NCI-H1092 (cell line): ENCODE data around the gene SHQ1.
"Not testable (repeated sequence)": the region's sequence is repeated elsewhere in the genome, so short reads cannot be mapped to it uniquely, and the experiment has no call there.

ENCODE experiments used
- DNase-seq: peaks from one replicate; lab custom pipeline; 2025; lab: John Stamatoyannopoulos, UW

SHQ1 gene

DNA sequence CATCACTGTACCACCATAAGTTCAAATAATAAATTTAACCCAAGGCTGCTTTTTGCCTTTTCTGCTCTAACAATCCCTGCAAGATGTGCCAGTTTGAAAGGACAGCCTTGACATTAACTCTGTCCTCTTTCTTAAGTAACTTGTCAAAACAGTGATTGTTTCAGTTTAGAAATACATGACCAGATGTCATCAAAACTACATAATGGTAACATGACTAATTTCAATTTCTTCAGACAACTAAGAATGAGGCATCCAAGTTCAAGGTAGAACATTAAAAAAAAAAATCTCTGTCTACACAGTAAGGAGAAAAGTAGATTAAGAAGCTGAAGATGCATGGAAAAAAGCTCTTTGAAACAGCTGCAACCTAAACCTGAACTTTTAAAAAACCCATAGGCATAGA, 47.4 kb downstream of the SHQ1 start:
- DNase-seq = no peak

DNA sequence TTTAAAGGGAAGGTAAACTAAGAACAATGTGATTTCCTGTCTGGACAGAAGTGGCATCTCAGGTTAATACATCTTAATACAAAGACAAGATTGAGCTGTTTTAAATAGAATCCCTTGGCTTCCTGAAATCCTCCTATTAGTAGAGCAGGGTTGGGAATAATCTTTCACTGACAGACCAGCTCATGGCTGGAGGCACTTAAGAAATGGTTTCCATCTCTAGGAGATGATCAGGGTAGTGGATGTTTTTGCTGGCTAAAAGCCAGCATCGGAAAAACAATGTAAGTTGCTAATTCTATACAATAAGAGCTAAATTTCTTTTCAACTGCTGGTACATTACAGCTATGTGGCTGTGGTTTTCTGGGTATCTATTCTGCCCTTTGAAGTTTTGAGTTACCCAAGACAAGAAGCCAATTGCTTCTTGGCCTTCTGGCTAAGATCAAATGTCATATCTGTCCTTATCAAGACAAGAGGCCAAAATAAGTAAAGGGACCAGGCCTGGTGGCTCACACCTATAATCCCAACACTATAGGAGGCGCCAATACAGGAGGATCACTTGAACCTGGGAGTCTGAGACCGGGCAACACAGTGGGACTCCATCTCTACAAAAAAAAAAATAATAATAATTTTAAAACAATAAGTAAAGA, 49.6 kb downstream of the SHQ1 start:
- DNase-seq = no peak

DNA sequence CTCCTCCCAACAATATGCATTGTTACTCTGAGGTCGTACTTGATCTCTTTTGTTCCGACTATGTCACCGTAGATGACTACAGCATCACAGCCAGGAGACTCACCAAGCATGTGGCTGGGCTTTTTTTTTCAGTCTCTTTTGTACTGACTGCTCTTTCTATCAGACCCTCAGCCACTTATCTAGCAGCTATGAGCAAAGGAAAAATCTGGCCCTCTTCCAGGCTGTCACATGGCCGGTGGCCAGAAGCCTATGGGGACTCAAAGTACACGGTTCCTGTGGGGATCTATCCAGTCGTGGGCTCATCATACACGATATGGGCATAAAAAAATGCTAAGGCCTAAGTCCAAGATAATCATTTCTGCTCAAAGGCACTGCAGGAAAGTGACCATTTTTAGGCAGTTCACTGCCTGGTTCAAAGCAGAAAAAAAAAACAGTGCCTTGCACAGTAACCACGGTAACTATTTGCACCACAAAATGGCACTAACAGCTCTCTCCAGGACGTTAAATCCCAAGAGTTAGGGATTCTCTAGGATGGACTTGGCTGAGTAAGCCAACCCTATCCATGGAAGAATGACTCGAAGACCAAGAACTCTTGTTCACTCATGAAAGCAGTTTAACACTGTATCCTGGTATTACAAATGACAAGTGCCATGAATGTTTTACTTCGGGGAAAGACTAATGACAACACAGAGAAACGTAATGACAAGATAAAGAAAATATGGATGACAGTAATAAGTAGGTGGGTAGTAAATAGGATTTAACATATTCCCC, 50.3 kb downstream of the SHQ1 start:
- DNase-seq = peak; percentile 78

DNA sequence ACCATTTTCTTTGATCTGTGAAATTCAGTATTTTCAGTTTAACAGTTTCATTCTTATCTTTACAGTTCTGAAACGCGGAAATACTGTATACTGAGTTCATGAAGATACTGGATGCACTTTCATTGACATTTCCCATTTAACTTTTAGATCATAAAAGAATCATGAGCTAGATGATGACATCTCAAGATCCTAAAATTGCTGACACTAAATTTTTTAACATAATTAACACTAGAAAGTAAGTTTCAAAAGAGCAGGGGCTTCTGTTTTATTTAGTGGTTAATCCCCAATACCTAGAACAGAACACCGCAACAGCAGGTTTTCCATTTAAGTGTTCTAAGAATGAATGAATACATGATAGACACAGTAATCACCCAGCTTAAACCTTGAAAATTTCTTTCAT, 54.2 kb downstream of the SHQ1 start:
- DNase-seq = no peak

DNA sequence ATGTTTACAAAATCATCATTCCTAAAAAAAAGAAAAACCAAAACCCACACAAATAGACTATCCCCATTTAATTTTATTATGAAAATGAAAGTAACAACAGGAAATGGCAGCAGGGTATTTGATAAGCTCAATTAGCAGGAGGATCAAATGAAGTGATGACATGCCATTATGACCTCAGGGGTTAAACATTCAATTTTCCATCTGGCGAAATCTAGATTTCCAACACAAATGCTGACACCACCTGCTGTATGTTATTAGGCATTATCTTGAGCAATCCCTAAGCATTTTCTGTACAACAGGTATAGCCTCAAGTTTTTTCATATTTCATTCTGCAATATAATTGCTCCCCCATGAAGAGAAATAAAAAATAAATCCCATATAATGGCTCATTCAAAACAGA, 57.1 kb downstream of the SHQ1 start:
- no peak for DNase-seq

DNA sequence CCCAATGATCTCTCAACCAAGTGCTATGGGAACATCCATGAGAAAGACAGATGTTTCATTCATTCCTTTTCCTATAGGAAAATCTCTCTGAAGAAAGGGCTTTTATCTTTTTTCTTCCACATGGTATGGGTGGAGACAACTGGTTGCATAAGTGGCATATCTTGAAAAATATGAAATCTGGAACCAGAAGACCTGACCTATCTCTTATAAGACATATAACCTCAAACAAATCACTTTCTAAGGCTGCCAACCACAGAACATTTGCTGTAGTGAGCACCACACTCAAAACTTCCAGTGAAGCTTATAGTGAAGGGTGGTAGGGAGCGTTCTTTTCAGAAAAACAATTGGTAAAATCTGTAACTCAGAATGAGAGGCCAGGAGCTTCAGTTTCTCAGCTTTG, 58.5 kb downstream of the SHQ1 start:
- DNase-seq = no peak

DNA sequence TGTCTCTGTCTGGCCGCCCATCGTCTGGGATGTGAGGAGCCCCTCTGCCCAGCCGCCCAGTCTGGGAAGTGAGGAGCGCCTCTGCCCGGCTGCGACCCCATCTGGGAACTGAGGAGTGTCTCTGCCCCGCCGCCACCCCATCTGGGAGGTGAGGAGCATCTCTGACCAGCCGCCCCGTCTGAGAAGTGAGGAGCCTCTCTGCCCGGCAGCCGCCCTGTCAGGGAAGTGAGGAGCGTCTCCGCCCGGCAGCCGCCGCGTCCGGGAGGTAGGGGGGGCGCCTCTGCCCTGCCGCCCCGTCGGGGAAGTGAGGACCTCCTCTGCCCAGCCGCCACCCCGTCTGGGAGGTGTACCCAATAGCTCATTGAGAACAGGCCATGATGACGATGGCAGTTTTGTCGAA, 60.0 kb downstream of the SHQ1 start:
- not testable (repeated sequence) for DNase-seq

DNA sequence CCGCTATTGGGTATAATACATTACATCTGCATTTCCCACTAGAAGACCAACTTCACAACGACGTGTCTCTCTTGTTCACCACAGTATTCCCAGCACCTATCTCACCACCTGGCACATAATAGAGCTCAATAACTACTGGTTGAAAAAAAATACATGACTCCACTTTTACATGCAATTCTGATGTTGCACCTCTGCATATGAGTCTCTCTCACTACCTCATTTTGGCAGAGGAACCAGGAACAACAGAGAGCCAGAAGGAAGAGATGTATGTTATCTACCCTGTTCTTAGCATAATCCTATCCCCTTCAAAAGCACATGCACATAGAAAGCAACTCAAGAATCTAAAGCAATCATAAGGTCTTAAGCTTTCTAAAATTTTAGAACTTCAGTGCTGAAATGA, 61.6 kb downstream of the SHQ1 start:
- DNase-seq = no peak

DNA sequence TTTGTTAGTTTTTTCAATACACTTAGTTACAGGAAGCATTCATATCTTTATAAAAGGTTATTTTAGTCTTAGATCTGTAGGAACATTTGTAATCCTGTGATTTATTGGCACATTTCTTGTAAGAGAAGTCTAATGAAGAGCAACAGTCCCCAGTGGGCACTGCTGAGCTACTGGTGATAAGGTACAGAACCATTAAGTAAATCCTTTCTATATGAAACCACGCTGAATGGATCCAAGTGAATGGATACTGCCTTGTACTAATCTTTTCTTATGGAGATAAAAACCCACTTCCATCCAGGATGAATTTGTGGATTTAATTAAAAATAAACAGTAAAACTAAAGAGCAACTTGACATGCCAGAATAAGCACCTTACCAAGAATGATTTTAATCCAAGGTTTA, 64.0 kb downstream of the SHQ1 start:
- no peak for DNase-seq

DNA sequence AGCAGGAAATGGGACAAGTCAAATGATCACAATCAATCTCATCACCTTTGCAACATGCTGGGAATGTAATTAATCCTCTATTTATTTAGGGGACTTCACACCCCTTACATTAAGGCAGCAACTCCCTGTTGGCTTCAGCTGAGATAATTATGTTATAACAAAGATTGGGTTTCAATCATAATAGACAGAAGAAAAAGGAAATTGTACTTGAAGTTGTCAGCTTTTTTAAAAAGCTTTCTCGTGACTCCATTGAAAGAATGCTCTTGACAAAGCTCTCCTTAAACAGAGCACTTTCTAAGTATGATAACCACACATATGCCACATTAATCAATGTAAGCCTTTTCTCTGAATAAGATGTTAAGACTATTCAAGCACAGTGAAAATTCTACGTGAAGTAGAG, 65.7 kb downstream of the SHQ1 start:
- DNase-seq = no peak

DNA sequence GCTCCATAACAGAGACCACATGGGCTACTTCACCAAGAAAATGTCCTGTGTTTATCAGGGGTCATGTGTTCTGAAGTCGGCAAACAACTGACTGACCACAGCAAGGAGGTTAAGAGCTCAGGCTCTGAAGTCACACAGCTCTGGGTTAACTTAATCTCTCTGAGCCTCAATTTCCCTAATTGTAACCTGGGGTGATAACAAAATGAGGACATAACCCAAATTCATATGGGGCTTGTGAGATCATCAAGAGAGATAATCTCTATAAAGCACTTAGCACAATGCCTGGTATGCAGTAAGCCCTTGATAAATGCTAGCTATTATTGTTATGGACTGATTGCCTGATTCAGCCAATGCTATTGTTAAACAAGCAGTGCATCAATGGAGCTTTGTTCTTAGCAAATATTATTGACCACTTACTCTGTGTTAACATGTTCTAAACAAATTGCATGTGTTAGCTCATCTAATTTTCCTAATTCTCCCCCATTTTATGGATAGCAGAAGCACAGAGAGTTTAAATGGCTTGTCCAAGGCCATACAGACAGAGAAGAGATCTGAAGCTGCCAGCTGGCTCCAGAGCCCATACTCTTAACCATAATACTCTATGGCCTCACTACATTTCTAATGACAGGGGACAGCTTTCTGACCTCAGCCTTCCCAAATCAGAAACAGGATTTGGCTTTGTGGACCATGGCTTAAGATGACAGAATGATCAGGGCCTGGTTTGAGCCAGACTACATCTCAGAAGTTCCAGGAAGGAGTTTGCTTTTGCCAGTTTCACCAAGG, 78.3 kb downstream of the SHQ1 start:
- no peak for DNase-seq

DNA sequence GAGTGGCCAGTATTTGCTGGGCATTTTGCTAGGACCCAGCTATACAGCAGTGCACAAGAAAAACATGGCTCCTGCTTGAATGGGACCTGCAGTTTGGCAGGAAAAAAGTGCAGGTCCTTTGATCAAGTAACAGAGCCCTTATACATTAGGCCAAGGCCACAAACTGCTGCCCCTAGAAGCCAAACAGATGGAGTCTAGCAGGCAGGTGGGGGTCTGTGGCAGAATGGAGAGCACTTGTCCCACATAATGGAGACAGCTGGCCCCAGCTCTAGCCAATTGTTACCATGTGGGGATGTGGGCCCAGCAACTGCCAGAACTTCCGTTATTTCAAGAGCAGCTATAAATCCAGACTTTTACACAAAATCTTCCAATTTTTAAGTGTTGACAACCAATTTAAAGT, 79.3 kb downstream of the SHQ1 start:
- DNase-seq = peak; percentile 25

DNA sequence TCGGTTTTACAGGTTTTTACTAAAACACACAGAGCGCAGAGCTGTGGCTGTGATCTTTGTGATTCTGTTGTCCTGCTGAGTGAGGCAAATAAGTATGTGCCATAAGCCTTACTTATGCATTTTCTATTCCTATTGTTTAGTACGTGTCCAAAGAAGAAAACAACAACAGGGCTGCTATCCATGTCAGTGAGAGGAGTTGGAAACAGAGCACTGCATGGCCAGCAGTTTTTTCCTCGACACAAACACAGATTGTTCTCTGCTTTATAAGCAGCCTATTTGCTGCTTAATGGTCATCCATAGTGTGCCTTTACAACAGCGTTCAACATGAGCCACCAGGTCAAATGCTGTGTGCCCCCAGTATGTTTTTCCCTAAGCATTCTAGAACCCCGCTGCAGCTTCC, 79.8 kb downstream of the SHQ1 start:
- DNase-seq = no peak

DNA sequence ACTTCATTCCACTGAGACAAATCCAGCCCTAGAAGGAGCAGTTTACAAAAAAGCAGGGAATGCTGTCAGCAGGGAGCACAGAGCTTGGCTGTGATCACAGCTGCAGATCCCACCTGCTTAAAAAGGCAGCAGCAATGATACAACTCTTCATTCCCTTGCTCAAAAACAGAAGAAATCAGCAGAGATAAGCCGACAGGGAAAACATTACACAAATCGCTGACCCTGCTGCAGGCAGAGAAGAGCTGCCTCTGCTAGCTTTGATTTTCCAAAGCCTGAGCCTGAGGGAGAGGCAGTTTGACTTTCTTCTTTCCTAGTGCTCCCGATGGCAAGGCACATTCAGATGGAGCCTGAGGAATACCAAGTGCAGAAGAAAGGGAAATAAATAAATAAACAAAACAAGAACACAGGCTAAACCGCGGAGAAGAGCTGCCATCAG, 80.2 kb downstream of the SHQ1 start:
- DNase-seq = peak; percentile 2

DNA sequence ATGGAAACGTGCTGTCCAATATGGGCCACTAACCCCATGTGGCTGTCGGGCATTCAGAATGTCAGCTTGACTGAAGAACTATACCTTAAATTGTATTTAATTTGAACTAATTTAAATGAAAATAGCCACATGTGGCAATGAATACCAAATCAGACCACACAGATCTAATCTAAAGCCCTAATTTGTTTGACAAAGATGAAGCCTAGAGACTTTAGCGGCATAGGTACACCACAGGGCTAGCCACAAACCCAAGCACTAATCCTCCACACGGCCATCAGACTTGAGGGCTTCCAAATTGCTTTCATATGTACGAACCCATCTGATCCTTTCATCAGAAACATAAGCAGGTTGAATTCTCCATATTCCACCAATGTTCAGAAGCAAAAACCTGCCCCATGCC, 81.4 kb downstream of the SHQ1 start:
- no peak for DNase-seq

DNA sequence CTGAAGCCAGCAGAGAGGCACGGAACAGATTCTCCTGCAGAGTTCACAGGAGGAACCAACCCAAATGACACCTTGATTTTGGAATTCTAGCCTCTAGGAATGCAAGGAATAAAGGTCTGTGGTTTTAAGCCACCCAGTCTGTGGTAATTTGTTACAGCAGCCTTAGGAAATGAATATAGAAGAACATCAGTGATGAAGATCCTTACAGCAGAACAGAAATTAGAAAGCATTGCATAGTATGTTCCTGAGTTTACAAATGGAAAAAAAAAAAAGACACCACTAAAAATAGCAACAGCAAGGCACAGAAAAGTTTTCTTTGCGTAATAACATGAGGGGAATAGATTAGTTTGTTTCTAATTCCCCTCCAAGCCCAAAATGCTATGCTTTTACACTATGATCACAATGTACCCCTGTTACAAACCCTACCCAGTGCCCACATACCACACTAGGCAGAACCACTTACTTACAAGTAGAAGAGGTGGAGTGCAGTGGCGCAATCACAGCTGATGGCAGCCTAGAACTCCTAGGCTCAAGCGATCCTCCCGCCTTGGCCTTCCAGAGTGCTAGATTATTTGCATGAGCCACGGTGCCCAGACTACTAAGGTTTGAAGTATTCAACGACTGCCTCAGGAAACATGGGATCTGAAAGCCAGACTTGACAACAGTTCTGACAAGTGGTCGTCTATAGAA, 84.3 kb downstream of the SHQ1 start:
- no peak for DNase-seq

DNA sequence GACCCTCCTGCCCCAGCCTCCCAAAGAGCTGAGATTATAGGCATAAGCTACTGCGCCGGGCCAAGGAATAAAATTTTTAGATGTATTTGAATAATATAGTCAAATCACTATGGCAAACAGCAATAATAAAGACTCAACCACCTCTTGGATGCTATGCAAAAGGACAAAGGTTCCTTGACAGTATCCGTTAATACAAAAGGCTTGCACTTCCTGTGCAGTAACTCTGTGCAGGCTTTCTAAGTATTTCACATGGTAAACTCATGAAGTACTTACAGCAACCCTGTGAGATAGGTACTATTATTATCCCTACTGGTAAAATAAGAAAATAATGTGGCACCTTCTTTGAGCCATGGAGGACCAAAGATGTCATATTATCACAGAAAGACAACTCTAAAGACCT, 86.8 kb downstream of the SHQ1 start:
- DNase-seq = no peak

DNA sequence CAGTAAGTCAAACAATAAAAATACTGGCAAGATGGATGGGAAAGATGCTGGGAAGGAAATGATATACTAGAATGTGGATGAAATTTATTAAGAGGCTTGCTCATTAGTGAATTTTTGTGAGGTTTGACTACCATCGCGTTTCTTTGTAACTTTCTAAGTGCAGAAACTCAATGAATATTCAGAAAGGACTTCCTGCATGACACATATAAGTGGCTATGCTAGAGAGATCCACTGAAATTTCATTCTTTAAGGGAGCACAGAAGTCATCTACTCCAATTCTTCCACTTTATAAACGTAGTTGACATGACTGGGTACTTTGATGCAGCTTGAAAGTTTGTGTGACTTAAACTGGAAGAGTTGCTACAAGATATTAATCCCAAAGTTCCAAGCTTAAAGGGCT, 88.0 kb downstream of the SHQ1 start:
- DNase-seq = no peak

DNA sequence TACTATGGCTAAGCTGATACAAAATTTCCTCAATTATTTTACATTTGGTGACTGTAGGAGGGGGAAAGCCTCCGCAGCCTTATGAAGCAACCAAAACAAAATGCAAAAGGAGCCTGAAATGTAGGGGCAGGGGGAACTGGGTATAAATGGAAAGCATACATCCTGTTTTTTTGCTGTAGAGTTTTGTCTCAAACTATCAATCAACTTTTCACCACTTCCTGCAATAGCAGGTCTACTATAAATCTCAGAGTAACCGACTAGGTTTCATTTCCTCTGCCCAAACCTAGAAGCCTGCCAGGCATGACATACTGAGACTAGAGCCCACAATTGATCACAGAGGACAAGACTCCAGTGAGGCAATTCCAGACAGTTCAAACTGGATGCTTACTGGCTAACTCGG, 91.3 kb downstream of the SHQ1 start:
- DNase-seq = no peak

DNA sequence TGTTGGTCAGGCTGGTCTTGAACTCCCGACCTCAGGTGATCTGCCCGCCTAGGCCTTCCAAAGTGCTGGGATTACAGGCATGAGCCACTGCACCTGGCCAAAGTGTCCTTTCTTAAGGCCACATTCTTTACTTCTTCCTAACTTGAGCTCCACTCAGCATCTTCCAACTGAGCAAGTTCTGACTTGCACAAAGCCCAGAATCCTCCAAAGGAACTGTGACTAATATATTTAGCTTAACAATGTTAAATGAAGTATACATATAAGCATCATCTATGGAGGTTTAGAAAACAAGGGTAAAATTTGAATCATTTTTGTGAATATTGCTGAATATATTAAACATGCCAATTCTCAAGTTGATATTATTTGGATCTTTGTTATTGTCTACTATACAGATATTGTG, 93.7 kb downstream of the SHQ1 start:
- DNase-seq = no peak

DNA sequence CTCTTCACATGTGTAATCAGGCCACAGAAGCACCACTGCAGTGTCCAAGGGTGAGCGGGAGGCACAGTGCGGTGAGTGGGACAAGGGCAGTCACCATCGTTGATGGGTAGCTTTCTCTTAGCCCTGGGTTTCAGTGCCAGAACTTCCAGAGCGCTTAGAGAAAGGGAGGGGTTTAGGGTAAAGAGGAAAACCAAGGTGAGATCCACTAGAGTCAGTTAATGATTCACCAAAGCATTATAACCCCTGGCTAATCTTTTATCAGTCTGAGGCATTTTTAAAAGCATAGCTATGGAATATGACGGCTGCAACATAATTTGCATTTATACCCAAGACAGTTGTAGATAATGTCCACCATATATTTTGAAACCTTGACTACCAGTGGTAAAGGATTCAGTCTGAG, 94.8 kb downstream of the SHQ1 start:
- no peak for DNase-seq

DNA sequence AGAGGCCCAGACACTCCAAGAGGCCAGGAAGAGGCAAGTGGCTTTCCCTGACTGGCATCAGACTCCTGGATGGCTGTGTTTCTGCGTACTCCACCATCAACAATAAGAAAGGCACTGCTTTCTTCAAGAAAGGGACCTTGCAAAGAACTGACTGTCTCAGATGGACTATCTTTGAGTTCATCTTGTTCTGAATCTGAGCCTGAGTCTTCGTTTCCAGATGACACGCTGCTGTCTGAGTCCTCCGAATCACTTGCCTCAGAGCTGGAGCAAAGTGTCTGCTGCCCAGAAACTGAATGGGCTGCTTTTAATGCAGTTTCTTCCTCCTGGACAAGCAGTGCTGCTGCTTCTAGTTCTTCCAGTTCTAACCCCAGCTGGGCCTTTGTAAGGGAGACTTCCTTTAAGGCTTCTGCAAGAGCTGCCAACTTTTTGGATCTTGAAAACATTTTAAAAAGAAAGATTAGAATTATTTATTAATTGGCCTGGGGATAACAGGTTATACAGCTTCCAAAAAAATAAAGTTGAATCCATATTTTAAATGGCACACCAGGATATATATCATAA, 97.8 kb downstream of the SHQ1 start:
- DNase-seq = no peak
